VCaP (cell line): Measurements from ENCODE around the gene HLA-C.

ENCODE experiments used
- H3K27ac ChIP-seq: fragments of 450-650 bp; 2 replicates; pipeline ENCODE4 v1.5.1; 2017
- TF ChIP-seq, protein P1 (sequence below): fragments of 450-650 bp; conservative IDR thresholded peaks from 2 replicates; pipeline ENCODE4 v1.5.1; 2017; ENCODE audit warnings: mild to moderate bottlenecking, moderate library complexity

Gene HLA-C

DNA sequence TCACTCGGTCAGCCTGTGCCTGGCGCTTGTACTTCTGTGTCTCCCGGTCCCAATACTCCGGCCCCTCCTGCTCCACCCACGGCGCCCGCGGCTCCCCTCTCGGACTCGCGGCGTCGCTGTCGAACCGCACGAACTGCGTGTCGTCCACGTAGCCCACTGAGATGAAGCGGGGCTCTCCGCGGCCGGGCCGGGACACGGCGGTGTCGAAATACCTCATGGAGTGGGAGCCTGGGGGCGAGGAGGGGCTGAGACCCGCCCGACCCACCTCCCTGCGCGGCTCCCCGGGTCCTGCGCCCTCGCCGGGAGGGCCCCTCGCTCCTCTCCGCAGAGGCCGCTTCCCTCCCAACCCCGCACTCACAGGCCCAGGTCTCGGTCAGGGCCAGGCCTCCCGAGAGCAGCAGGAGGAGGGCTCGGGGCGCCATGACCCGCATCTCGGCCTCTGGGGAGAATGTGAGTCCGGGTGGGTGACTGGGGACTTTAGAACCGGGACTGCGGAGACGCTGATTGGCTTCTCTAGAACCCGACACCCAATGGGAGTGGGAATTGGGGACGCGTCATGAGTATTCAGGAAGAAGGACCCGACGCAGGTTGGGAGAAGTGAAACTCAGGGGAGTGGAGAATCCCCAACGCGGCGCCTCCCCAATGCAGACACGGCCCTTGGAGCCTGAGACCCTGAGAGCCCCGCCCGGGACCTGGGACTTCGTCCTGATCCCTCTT is at the start of gene HLA-C:
HLA-C (minus strand) TSS at position 452 of the 717 bp plus-strand sequence; CDS start at position 431, 21 bp downstream.
- H3K27ac ChIP-seq, result no peak within 1 kb of the TSS
- TF ChIP-seq, protein P1, sequence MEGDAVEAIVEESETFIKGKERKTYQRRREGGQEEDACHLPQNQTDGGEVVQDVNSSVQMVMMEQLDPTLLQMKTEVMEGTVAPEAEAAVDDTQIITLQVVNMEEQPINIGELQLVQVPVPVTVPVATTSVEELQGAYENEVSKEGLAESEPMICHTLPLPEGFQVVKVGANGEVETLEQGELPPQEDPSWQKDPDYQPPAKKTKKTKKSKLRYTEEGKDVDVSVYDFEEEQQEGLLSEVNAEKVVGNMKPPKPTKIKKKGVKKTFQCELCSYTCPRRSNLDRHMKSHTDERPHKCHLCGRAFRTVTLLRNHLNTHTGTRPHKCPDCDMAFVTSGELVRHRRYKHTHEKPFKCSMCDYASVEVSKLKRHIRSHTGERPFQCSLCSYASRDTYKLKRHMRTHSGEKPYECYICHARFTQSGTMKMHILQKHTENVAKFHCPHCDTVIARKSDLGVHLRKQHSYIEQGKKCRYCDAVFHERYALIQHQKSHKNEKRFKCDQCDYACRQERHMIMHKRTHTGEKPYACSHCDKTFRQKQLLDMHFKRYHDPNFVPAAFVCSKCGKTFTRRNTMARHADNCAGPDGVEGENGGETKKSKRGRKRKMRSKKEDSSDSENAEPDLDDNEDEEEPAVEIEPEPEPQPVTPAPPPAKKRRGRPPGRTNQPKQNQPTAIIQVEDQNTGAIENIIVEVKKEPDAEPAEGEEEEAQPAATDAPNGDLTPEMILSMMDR, result no peak

DNA sequence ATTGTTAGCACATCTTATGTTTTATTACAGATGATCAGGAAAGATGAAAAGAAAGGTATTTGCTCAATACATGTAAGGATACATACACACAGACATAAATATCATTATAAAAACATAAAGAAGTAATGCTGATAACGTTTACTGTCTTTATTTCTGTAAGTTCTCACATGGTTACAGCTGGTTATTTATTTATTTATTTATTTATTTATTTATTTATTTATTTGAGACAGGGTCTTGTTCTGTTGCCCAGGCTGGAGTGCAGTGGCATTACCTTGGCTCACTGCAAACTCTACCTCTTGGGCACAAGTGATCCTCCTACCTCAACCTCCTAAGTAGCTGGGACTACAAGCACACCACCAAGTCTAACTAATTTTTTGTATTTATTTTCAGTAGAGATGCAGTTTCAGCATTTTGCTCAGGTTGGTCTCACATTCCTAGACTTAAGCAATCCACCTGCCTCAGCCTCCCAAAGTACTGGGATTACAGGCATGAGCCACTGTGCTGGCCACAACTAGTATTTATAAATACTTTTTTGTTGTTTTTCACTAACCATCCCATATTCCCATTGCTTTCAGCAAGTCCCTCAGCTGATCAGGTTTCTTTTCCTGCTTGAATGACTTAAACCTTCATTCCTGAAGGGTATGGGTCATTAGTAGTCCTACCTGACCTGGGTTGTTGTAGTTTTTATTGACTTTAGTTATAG is 49.3 kb upstream of the HLA-C start:
- H3K27ac ChIP-seq, result no peak overlapping the region
- TF ChIP-seq, protein P1, result no peak

DNA sequence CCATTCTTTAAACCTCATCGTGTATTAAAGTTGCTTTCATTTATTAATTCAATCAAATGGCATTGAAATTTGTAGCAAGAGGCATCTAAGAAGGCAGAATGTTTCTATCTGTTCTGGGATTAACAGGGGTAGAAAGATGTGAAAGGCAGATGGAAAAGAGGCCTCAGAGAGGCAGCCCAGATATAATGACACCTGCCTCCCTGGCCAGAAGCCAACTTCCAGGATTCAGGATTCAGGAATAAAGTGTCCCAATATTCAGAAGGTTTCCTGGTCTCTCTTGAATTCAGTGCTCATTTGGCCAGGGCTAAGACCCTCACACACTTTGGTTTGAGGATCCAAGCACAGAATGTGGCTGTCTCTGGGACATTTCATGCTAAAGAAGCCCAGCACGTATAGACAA is 45.1 kb upstream of the HLA-C start:
- no peak overlapping the region for H3K27ac ChIP-seq
- TF ChIP-seq, protein P1, result no peak

DNA sequence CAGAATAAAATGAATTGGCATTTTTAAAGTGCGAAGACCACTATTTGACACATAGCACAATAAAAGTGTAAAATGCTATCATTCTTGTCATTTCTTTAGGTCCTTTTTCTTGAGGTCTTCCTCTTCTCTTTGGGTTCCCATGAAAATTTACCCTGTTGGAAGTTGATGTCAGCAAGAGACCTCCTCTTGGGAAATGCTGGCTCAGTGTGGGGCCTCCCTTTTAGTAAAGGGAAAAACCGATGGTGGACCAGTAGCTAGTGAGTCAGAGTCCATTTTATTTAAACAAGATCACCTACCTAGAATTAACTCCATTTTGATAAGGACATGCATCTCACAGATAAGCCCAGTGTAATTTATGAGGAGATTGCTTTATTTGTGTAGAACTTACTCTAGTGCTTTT is 37.7 kb upstream of the HLA-C start:
- no peak overlapping the region for H3K27ac ChIP-seq
- TF ChIP-seq, protein P1, result no peak

DNA sequence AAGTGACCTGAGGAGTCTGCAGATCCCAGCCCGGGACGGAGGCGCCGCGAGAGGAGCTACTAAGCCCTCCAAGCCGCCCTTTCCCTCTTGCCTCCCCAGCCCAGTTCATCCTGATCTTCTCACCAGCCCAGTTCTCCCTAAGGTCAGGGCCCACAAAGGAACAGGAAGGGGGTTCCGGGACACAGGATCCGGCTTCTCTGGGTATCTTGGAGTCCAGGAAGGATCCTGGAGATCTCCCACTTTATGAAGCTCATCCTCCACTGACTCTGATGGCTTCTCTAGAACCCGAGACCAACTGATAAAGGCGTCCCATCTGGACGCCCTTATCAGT is 36.9 kb upstream of the HLA-C start:
- H3K27ac ChIP-seq, result no peak overlapping the region
- TF ChIP-seq, protein P1, result no peak

DNA sequence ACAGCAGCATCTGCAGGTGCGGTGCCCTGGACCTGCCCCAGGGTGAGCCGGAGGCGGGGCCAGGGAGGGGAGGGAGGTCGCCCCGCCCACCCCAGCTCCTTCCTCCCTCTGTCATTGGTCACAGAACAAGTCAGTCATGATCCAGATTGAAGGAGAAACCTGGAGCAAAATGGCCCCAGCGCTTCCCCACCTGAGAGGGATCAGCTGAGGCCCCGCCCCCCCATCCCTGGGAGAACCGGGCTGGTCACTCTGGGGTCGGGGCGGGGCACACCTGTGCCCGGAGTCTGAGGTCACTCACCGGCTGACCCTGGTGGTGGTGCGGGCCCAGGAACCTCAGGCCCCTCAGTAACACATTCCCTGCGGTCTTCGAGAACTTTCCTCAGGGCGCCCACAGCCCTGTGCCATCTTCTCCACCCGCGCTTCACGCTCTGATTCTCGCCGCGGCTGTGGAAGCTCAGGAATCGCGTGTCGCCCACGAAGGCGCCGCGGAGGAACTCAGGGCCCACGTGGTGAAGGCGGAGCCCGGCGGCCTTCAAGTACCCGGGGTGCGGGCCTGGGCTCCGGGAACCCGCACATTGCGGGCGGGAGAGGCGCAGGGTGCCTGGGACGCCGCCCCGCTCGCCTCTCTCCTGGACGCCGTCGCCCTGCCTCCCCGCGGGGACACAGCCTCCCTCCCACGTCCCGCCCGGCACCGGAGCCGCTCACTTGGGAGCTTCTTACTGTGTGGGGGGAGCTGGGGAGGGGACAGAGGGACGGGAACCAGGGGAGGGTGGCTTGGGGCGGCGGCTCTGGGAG is 36.4 kb upstream of the HLA-C start:
- TF ChIP-seq, protein P1, result no peak
- no peak overlapping the region for H3K27ac ChIP-seq

DNA sequence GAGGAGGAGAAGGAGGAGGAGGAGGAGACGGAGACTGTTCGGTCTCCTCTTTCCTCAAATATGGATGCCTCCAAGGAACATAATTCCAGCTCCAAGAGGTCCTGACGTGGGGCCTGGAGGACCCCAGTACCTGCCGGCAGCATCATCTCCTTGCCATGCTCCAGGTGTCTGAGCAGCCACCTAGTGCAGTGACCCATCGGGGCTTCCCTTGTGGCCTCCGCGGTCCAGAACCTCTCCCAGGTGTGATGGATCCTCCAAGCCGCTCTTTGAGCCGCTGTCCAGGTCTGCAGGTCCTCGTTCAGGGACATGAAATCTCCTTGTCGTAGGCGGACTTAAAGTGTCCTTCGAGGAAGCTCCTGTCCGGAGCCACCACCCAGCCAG is 35.8 kb upstream of the HLA-C start:
- no peak overlapping the region for H3K27ac ChIP-seq
- TF ChIP-seq, protein P1, result no peak
